Activated CD4-positive, alpha-beta T cell treated with anti-CD3 and anti-CD28 coated beads, Interleukin-2, amount 50 U/mL, for 1 hour (primary cell): ENCODE results near the gene MT1G.
"Not testable (repeated sequence)": the region's sequence is repeated elsewhere in the genome, so short reads cannot be mapped to it uniquely, and the experiment has no call there.

Experiments used
- DNase-seq: peaks from one replicate; pipeline ENCODE4 v3.0.0-alpha.2; 2020

Gene MT1G

DNA sequence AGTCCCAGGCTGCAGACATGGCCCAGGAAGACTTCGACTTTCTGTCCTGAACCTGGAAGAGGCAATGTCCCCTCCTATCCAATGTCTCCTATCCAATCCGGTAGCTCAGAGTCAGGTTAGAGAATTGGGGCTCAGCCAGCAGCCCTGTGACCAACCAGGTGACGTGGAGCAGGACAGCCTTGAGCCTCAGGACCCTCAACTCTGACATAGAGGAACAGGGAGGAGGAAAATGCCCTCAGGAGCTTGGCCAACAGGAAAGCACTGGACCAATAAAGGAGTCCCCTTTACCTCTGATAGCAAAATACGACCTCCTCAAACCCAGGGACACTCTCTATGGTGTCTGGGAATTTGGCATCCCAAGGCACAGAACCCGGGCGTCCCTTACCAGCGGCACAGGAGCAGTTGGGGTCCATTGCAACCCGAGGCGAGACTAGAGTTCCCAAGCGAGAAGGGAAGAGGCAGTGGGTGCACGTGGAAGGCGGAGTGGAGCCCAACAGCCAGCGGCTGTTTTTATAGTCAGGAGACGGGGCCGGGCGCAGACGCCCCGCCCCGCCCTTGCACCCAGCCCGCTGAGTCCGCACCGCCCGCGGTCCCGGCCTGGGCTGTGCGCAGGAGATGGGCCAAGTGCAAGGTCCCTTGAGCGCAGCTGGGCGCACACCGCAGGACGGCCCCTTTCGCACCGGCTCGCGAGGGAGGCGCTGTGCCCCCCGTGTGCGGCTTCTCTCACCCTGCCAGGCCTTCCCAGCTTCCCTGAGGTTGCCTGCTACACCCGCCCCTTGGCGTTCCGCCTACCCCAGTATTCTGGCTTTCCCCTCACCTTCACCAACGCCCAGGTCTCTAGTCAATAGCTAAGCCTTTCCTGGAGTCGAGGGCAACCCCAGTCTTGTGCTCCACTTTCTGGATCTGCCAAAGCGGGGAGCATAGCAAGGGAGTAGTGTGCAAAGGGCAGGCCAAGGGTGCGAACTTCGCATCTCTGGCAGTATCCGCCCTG, at the start of gene MT1G:
TSS of gene MT1G (minus strand) at position 485 of the 991 bp plus-strand sequence. CDS start at position 413, 72 bp downstream.
- no peak for DNase-seq

DNA sequence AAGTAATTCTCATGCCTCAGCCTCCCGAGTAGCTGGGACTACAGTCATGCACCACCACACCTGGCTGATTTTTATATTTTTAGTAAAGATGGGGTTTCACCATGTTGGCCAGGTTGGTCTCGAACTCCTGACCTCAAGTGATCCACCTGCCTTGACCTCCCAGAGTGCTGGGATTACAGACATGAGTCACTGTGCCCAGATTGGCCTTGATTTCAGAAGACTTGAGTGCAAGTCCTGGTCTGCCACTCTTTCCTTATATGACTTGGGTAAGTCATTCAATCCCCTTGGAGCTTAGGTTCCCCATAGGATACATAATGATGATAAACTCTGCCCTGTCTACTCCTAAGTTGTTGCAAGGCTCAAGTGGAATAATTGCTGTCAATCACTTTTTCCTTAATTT, 49.7 kb upstream of the MT1G start:
- DNase-seq = not testable (repeated sequence)

DNA sequence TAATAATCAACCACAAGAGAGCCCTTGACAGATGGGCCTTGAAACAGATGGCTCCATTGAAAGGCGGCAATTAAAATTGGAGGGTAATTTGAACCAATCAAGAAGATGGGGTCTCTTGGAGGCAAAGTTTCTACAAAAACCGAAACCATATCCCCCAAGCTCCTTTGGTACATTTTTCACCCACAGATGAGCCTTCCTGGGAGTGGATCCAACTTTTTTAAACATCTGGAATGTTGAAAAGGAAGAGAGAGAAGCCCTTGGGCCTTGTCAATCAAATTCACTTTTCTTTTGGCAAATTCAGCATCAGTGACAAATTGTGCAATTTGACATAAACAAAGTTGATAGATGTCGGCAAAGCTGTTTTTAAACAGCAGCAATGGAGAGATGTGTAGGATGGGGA, 48.9 kb upstream of the MT1G start:
- DNase-seq = no peak

DNA sequence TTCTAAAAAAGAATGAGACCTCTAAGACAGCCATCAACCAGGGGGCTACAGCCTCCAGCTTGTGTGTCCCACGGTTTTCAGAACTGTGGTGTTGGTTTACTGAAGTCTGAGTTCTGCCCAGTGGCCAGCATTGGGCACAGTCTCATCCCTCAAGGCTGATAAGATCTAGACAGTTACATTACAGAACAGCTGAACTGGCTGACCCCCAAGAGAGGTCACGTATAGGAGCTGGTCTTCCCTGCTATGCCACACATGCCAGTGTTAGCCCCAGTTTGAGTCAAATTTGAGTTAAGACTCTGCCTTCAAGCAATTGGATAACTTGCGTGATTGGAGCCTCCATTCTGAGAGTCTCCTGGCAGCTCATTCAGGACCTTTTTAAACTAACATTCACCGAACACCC, 47.3 kb upstream of the MT1G start:
- DNase-seq = no peak

DNA sequence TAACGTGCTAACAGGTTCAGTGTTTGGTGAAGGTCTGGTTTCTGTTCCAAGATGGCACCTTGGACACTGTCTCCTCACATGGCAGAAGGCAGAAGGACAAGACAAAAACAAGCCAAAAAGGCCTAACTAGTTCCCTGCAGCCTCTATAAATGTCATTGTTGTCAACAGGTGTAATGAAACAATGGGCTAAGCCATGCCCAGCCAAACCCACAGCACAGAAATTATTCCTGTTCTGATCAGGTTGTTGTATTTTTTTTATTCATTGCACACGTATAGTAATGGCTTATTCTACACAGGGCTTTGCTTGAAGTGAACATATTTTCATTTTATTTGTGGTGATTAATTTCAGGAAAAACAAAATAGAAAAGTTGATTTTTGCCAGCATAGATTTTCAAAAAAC, 45.9 kb upstream of the MT1G start:
- DNase-seq = no peak

DNA sequence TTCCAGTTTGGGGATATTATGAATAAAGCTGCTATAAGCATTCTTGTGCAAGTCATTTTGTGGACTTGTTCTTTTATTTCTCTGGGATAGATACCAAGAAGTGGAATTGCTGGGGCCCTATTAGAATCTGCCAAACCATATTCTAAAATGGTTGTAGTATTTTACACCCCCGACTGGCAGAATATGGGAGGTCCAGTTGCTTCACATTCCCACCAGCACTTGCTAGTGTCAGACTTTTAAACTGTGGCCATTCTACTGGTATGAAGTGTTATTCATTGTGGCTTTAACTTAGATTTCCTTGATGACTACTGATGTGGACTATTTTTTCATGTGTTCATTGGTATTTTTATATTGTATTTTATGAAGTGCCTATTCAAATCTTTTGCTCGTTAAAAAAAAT, 44.0 kb upstream of the MT1G start:
- no peak for DNase-seq

DNA sequence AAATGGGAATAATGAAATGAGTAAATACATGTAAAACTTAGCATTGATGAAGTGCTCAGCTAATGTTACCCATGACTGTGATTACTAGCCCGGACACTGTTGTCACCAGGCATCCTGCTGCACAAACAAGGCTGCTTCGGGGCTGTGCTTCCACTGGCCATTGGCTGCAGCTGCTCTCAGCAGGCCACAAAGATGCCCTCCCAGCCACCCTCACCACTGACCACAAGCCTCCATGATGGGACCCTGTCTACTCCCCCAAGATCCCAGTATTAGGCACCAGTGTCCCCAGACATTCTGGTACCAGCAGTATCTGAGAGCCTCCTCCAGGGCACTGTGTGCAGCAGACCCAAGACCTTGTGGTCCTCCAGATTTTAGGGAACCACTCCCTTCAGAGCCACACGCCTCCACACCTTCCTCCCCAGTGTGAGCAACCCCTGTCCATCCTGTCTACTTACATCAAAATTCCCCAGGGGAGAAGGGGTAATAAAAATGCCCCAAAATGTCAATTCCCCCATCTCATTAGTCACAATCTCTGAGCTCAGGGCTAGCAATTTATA, 42.4 kb upstream of the MT1G start:
- no peak for DNase-seq

DNA sequence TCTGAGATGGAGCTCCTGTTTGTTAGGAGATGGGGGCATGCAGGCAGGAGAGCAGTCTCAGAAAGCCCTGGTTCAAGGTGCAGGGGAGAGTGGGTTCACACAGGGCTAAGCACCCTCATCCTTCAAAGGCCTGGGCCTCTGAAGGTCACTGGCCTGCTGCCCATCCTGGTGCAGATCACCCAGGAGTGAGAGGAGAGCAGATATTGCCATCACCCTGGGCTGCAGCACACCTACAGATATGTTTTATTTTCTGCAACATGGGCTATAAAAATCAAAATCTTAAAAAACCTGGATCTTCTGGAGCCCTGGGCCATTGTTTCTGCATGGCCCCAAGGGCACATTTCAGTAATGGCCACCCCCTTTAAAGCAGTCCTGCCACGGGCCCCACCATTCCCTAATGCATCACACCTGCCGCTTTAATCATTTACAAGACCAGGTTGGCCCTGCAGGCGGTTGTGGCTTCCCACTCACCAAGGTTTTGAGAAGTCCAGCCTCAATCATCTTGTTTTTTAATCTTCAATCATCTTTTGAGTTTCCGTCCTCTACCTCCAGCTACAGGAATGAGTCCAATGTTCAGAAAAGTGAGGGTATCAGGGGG, 41.7 kb upstream of the MT1G start:
- DNase-seq = no peak

DNA sequence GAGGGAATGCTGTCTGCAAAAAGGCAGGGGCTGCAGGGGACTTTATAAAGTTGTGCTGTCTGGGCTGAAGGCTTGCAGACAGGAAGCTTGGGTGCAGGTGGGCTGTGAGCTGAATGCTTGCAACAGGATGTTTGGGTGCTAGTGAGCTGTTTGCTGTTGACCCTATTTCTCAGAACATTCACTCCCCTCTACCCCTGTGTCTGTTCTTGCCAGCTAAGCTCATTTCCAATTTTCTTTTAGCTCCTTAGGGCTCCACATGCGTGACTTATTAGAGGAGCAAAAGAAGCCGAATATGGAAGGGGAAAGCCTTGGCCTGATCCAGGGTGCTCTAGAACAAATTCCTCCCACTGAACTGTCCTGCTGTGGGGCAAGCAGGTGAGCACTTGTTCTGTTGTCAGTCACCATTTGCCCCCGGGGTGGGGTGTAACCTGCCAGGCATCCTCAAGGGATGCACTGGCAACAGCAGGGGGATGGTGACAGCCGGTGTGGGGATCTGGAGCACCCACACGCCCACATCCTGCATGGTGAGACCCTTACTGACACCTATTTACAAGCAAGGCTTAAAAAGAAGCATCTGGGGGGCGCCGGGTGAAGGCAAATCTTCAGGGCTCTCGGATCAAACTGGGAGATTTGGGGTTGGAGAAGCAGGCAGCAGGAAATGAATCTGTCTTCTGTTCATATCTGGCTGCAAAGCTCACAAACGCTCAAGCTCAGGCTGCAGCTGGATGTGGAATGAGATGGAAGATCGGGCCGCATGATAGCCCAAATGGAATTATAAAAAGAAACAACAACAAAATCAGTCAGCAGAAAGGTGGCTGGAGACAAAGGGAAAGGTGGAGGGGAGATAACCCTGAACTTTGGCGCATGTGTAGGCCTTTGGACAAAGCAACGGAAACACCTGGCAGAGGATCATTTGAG, 40.9 kb upstream of the MT1G start:
- peak; percentile 16 for DNase-seq

DNA sequence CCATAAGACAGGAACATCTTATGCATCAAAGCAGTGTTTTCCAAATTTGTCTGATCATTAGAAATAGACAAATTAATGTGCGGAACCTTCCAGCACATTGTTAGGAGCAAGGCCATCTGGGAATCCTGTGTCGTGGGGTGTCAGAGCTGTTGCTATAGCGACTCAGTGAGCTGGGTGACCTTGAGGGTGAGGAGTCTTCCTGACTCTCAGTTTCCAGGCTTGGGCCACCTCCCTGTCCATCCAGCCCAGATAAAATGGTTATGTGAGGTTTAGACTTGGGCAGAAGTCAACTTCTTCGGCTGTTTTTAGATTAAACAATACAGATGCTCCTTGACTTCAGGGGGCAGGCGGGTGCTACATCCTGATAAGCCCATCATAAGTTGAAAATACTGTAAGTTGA, 35.0 kb upstream of the MT1G start:
- DNase-seq = no peak

DNA sequence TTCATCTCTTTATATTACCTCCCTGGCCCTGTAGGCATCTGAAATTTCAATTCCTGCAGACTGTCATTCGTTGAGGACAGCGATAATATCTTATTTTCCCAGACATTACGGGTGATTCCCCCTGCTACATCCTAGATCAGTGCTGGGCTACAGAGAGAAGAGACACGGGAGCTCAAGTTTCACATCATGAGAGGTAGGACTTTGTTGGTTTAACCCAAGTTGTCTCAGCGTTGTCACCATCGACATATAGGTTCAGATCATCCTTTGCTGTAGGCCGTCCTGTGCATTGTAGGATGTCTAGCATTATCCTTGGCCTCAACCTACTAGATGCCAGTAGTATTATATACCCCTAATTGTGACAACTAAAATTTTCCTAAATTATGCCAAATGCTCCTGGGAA, 33.7 kb upstream of the MT1G start:
- DNase-seq = no peak

DNA sequence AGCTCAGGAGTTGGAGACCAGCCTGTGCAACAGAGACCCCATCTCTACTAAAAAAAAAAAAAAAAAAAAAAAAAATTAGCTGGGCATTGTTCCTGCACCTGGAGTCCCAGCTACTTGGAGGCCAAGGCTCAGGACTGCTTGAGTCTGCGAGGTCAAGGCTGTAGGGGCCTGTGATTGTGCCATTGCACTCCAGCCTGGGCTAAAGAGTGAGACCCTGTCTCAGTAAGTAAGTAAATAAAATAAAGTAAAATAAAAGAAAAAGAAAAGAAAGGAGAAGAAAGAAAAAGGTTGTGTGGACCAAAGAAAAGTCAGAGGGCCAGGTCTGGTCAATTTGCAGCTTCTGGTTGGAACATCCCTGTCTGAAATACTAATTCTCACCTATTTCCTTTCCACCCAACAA, 32.8 kb upstream of the MT1G start:
- DNase-seq = no peak

DNA sequence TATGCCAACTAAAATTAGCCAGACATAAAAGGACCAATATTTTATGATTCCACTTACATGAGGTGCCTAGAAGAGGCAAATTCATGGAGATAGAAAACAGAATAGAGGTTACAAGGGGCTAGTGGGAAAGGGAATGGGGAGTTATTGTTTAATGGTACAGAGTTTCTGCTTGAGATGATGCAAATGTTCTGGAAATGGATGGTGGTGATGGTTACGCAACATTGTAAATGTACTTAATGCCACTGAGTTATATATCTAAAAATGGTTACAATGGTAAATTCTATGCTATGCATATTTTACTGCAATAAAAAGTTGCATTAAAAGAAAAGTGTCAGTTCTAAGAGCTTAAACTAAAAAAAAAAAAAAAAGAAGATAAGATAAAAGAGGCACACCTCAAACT, 32.3 kb upstream of the MT1G start:
- no peak for DNase-seq

DNA sequence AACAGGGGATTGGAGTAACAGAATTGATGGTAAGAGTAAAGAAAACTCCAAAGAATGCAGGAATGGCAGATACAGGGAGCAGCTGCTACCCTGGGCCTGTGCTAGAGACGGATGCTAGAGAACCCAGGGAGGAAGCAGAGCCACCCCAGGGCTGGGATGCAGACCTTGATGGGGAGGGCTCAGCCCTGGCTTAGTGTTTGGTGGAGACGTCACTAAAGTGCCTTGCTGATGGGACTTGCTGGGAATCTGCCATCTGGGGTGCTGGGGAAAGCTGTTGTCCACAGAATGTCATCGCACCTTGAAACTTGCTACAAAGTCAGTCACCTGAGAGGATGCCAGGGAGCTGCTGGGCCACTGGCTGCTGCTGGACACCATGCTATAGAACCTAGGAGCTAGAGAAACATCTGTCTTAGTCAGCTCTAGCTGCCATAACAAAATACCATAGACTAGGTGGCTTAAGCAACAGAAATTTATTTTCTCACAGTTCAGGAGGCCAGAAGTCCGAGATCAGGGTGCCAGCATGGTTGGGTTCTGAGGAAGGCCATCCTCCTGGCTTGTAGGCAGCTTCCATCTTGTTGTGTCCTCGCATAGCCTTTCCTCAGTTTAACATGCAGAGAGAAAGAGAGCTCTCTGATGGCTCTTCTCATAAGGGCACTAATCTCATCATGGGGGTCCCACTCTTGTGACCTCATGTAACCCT, 29.7 kb upstream of the MT1G start:
- DNase-seq = no peak

DNA sequence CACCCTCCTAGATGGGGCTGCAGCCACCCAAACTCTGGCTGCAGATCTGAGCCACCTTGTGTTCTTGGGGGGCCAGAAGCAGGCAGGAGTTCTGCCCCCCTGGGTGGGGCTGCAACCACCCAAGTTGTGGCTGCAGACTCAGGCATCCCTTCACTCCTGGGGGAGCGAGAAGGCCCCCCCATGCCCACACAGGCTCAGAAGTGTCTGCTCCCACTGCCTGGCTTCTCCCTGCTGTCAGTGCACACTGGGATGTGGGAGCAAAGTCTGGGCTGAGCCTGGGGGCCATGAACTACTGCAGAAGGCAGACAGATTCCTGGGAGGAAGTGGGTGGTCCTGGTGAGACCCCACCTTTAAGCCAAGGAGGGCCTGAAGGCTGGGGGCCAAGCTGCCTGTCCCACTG, 27.4 kb upstream of the MT1G start:
- DNase-seq = no peak

DNA sequence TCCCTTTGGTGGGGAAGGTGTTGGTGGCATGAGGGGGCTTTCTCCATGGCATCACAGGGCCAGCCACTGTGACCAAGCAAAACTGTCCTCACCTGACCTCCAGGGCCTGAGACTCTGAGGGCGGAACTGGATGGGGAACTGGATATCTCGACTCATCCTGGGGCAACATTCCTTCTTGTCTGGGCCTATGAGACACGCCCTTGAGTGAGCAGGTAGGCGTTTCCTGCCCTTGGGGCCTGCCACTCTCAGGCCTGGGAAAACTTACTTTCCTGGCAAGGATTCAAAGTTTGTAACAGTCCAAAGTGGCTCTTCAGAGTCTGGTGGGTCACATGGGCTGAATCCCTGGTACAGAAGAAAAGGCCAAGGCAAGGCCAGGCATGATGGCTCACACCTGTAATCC, 24.0 kb upstream of the MT1G start:
- DNase-seq = no peak

DNA sequence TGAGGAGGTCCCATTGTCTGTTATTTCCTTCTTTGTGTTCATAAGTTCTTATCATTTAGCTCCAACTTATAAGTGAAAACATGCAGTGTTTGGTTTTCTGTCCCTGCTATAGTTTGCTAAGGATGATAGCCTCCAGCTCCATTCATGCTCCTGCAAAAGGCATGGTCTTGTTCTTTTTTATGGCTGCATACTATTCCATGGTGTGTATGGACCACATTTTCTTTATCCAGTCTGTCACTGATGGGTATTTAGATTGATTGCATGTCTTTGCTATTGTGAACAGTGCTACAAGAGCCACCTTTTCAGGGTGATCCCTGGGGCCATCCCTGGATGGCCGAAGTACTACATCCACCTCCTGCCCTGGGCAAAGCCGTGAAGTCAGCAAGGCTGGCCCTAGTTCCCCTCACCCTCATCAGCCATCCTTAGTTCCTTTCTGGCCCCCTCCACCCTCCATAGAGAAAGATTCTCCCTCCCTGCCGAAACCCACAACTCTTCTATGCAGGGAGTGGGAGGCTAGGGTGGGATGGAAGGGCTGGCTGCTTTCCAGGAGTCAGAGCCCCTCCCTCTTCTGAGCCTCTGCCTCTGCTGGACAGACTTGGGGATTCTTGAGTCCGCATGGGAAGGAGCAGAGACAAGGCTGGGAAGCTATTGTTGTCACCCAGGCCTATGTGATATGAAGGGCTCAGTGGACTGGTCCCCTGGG, 22.7 kb upstream of the MT1G start:
- DNase-seq = no peak

DNA sequence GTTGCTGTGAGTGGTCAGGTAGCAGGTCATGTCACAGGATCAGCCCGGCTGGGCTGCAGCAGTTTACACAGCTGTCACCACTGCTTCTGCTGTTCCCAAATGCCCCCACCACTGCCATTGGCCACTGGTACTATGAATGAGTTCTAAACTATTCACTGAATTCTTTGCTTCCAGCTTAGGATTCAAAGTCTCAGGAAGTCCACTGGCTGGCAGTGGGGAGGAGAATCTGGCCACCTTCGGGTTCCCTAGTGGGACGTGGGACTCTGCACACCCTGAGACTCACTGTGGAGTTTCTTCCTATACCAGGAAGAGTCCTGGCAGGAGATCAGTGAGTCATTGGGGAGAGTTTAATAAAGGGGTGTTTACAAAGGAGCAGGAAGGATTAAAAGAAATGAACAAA, 21.3 kb upstream of the MT1G start:
- no peak for DNase-seq

DNA sequence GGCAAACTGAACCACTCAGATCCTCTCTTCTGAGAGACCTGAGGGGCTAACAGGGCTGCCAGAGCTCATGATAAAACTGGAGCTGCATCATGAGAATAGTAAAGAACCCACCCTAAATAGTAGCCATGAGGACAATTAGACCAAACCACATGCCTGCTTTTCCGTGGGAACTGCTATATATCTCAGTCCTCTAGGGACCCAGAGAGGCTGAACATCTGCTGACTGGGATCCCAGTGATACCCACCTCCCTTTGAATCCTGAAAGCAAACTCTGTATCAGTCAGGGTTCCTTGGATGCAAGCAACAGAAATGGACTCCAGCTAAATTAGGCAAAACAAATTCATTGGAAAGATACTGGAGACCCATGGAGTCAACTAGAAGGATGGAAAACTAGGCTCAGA, 20.9 kb upstream of the MT1G start:
- no peak for DNase-seq

DNA sequence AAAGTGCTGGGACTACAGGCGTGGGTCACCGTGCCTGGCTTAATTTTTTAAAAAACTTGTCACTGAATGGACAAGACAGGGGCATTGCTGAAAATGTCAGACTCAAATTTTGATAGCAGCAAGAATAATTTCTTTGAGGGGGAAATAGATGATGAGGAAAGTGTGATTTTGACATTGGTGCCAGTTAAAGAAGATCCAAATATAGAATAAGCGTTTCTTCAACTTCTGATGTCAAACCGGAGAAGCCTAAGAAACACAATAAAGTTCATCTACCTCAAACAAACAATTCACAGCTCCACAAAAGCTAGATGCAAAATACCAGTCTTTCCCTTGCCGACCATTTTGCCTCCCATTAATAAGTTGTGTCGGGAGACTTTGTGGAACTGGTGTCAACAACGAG, 18.9 kb upstream of the MT1G start:
- no peak for DNase-seq

DNA sequence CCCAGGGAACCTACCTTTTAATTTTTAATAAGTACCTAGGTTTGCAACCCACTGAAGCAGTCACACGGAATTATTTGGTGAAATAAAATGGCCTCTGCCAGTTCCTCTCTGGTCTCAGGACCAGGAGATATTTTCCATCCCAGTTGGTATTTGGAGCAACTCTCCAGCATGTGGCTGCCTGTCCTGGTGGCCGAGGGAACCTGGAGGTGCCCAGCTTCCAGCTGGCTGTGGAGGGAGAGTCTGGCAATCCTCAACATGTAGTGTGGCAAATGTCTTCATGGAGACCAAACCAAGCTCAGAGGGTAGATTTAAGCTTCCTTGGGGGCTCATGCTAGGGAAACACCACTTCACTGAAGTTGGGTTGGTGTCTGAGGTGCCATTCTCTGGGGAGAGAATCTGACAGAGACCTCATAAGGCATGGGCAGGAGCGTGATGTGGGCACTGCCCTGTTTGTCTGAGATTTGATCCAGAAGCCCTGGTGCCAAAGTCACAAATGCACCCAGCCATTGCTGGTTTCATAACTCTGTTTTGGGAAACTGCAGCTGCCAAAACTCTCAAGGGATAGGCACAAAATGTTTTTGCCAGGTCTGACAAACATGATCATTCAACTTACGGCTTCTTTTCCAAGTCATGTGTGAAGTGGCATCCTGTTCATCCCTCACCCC, 17.2 kb upstream of the MT1G start:
- DNase-seq = no peak
